ENCODE measurements around the gene ZNF554.
"Not testable (repeated sequence)": the region's sequence is repeated elsewhere in the genome, so short reads cannot be mapped to it uniquely, and the experiment has no call there.

ZNF554 gene

GRCh38 chr19:2808129-2808941 lies 11.3 kb upstream of the ZNF554 start:
- FAIRE-seq = no peak

GRCh38 chr19:2809387-2810140 lies 10.1 kb upstream of the ZNF554 start:
- no peak for FAIRE-seq

GRCh38 chr19:2810141-2811091 lies 9.3 kb upstream of the ZNF554 start:
- no peak for FAIRE-seq

GRCh38 chr19:2811221-2811722 lies 8.4 kb upstream of the ZNF554 start:
- no peak for FAIRE-seq

- FAIRE-seq = no peak
These were observed 7.8 kb upstream of the ZNF554 start for GRCh38 chr19:2811735-2812413.

- FAIRE-seq = no peak
These were observed 7.0 kb upstream of the ZNF554 start for GRCh38 chr19:2812414-2813234.

GRCh38 chr19:2813235-2814160 lies 6.2 kb upstream of the ZNF554 start:
- no peak for FAIRE-seq

- no peak for FAIRE-seq
These were observed 5.2 kb upstream of the ZNF554 start for GRCh38 chr19:2814426-2814825.

GRCh38 chr19:2815191-2815614 lies 4.5 kb upstream of the ZNF554 start:
- FAIRE-seq = no peak

GRCh38 chr19:2815923-2816322 lies 3.7 kb upstream of the ZNF554 start:
- FAIRE-seq = no peak

GRCh38 chr19:2816641-2817040 lies 3.0 kb upstream of the ZNF554 start:
- no peak for FAIRE-seq

GRCh38 chr19:2817237-2817829 lies 2.3 kb upstream of the ZNF554 start:
- FAIRE-seq = not testable (repeated sequence)

- no peak for FAIRE-seq
These were observed 539 bp downstream of the ZNF554 start for GRCh38 chr19:2820112-2820702.

- FAIRE-seq = no peak
These were observed 3.2 kb downstream of the ZNF554 start for GRCh38 chr19:2822846-2823245.

GRCh38 chr19:2823646-2824045 lies 4.0 kb downstream of the ZNF554 start:
- no peak for FAIRE-seq

GRCh38 chr19:2824129-2824528 lies 4.5 kb downstream of the ZNF554 start:
- no peak for FAIRE-seq

- FAIRE-seq = no peak
These were observed 7.4 kb downstream of the ZNF554 start for GRCh38 chr19:2827022-2827421.

GRCh38 chr19:2827840-2828489 lies 8.3 kb downstream of the ZNF554 start:
- FAIRE-seq = no peak

Measured in islet of Langerhans (tissue), 1 donor.